GM12865 (cell line): ENCODE results near the gene VIM.
"Not testable (repeated sequence)": the region's sequence is repeated elsewhere in the genome, so short reads cannot be mapped to it uniquely, and the experiment has no call there.

ENCODE experiments used
- DNase-seq: peaks from one replicate; pipeline ENCODE4 v3.0.0; 2010; ENCODE audit warnings: low read depth
- H3K4me3 ChIP-seq: 2 replicates; pipeline ENCODE4 v1.5.1; 2011; ENCODE audit warnings: mild to moderate bottlenecking, low read depth, low read length, control low read depth
- CTCF ChIP-seq: IDR thresholded peaks from 2 replicates; pipeline ENCODE4 v1.5.1; 2011; ENCODE audit warnings: low read length, control low read depth, low read depth, inconsistent platforms; ENCODE audit not compliant: insufficient read depth; ENCODE audit errors: missing control alignments

Gene VIM

GRCh38 chr10:17262502-17262901 lies 34.5 kb downstream of the VIM start:
- no peak overlapping the region for H3K4me3 ChIP-seq
- no peak for DNase-seq
- no peak for TF ChIP-seq CTCF

DNA sequence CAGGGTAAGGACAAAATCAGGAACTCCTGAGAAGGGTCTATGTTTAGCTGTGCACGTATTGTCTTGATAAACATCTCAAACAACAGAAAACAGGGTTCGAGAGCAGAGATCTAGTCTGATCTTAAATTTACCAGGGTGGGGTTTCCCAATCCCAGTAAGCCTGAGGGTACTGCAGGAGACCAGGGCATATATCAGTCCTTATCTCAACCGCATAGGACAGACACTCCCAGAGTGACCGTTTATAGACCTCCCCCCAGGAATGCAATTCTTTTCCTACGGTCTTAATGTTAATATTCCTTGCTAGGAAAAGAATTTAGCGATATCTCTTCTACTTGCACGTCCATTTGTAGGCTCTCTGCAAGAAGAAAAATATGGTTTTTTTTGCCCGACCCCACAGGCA lies 35.5 kb downstream of the VIM start:
- no peak for DNase-seq
- no peak overlapping the region for H3K4me3 ChIP-seq
- TF ChIP-seq CTCF: no peak

DNA sequence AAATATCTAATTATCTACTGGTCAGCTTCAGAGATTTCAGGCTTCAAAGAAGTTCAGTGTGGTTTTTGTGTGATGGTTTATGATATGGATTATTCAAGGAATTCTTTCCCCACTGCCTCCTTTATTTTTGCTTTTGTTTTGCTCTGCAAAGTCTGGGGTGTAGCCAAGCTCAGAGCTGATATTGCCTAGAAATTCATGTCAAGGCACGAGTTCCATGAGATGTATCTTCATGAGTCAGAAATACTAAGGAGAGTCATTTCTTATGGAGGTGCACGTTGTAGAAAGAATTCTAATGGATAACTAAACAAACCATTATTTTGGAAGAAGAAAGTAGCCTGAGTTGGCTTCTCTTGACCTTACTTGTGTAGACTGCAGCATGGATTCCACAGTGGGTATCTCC lies 37.4 kb downstream of the VIM start:
- TF ChIP-seq CTCF: no peak
- no peak overlapping the region for H3K4me3 ChIP-seq
- DNase-seq: no peak

DNA sequence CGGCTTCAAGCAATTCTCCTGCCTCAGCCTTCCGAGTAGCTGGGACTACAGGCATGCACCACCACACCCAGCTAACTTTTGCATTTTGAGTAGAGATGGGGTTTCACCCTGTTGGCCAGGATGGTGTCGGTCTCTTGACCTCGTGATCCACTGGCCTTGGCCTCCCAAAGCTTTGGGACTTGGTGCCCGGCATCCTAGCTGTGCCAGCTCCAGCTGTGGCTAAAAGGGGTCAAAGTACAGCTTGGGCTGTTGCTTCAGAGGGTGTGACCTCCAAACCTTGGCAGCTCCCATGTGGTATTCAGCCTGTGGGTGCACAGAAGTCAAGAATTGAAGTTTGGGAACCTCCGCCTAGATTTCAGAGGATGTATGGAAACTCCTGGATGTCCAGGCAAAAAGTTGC lies 38.5 kb downstream of the VIM start:
- not testable (repeated sequence) for DNase-seq, H3K4me3 ChIP-seq

DNA sequence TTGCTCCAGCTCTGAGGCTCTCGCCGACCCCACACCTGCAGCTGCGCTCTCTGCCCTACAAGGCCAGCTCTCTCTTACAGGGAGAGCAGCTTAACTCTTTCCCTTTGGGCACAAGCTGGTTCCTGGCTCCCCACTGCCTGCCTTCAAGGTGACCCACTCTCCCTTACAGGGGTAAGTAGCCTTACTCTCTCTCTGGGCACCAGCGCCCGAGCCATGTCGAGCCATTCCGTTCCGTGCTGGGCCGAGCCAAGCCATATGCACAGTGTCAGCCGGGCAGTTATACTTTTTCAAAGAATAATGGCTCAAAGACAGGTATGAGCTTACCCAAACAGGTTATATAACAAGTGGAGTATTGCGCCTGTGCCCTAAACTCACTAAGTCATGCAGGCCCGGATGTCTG lies 44.6 kb downstream of the VIM start:
- H3K4me3 ChIP-seq: no peak overlapping the region
- DNase-seq: no peak
- TF ChIP-seq CTCF: no peak

- no peak overlapping the region for H3K4me3 ChIP-seq
- TF ChIP-seq CTCF: no peak
- DNase-seq: no peak
These were observed 45.4 kb downstream of the VIM start for GRCh38 chr10:17273403-17273802.

GRCh38 chr10:17276756-17277424 lies 48.8 kb downstream of the VIM start:
- no peak for TF ChIP-seq CTCF
- H3K4me3 ChIP-seq: no peak overlapping the region
- no peak for DNase-seq
